Stimulated activated memory B cell treated with anti-CD40 and anti-IgM and Interleukin-4, amounts not matched to agents 10 μg/mL and 1 μg/mL and 100 μg/mL, for 72 hours (primary cell): ENCODE data around the gene GBA2.

ENCODE experiments used
- ATAC-seq: fragments of 150-1000 bp; cut with Tn5 transposase; 2 replicates; pipeline ENCODE4 v1.10.0; 2021
- H3K27ac Mint-ChIP-seq: one replicate; pipeline ENCODE4 v1.8.0; 2022; ENCODE audit warnings: mild to moderate bottlenecking, mixed read lengths
- H3K27me3 Mint-ChIP-seq: one replicate; pipeline ENCODE4 v1.8.0; 2022; ENCODE audit warnings: mixed read lengths
- H3K36me3 Mint-ChIP-seq: one replicate; pipeline ENCODE4 v1.8.0; 2022; ENCODE audit warnings: mixed read lengths
- H3K4me1 Mint-ChIP-seq: one replicate; pipeline ENCODE4 v1.8.0; 2022; ENCODE audit warnings: mixed read lengths
- H3K4me3 Mint-ChIP-seq: one replicate; pipeline ENCODE4 v1.8.0; 2022; ENCODE audit warnings: mild to moderate bottlenecking, moderate library complexity, mixed read lengths
- H3K9me3 Mint-ChIP-seq: one replicate; pipeline ENCODE4 v1.8.0; 2022; ENCODE audit warnings: mixed read lengths

The GBA2 gene

DNA sequence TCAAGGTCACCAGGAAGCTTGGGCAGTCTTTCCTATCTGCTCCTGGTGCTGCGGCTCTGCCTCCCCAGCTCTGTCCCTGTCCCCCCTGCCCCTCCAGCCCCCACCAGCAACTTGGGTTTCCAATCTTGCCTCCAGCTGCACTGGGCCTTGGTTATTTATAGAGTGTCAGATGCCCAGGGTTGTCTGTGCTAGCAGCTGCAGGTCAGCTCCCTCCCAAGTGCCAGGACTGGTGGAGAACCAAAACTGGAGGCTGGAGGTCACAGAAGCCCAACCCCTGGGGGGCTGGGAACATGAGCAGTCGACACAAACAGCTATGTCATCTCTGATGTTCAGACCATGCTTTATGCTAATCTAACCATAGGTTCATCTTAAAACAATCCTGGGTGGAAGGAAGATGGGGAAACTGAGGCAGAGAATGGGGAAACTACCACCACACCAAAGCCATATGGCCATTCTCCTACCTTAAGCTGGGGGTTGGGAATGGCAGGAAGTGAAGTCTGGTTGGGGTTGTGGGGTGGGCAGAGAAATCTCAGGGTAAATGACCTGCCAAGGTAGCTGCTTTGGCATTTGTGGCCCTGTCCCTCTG lies 61.0 kb downstream of the GBA2 start:
- H3K4me3 Mint-ChIP-seq = no peak overlapping the region
- no peaks in the 10 kb centered on the region for H3K27me3 Mint-ChIP-seq
- peaks cover 20% of the 10 kb centered on the region for H3K4me1 Mint-ChIP-seq
- H3K9me3 Mint-ChIP-seq = no peaks in the 10 kb centered on the region
- H3K36me3 Mint-ChIP-seq = no peaks in the 10 kb centered on the region
- no peak overlapping the region for H3K27ac Mint-ChIP-seq
- no peak for ATAC-seq

DNA sequence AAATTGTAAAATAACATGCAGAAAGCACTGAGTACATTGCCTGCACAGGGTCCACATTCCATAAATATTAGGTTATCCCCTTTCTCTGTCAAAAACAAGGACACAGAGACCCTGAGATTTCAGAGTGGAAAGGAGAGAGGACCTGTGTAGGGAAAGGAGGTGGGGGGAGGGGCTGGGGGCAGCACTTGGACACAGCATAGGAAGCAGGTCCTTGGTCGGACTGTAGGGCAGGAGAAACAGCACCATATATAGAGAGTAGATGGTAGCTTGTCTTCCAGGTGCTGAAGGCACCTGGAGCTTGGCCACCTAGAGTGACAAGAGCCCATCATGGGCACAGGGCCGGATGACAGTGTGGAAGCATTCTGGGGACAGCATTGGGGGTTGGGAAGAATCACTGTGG lies 61.7 kb downstream of the GBA2 start:
- H3K36me3 Mint-ChIP-seq = no peaks in the 10 kb centered on the region
- H3K4me3 Mint-ChIP-seq = no peak overlapping the region
- H3K27ac Mint-ChIP-seq = no peak overlapping the region

More for the DNA sequence above, 61.7 kb downstream of the GBA2 start:
- no peaks in the 10 kb centered on the region for H3K27me3 Mint-ChIP-seq
- ATAC-seq = no peak
- no peaks in the 10 kb centered on the region for H3K9me3 Mint-ChIP-seq
- peaks cover 20% of the 10 kb centered on the region for H3K4me1 Mint-ChIP-seq
